IPS DF 6.9 (cell line): ENCODE results near the gene PYHIN1.

Experiments used
- DNase-seq: peaks from one replicate; pipeline ENCODE4 v3.0.0-alpha.2; 2013; ENCODE audit warnings: low read depth, low spot score
- H3K27ac ChIP-seq: one replicate; pipeline ENCODE4 v1.5.1; 2013; ENCODE audit warnings: low read length, control low read depth
- H3K27me3 ChIP-seq: 2 replicates; pipeline ENCODE4 v1.6.1; 2013; ENCODE audit warnings: mild to moderate bottlenecking, low read length; ENCODE audit not compliant: control insufficient read depth, insufficient read depth
- H3K36me3 ChIP-seq: 2 replicates; pipeline ENCODE4 v1.6.1; 2013; ENCODE audit warnings: low read length; ENCODE audit not compliant: control insufficient read depth, insufficient read depth
- H3K4me1 ChIP-seq: 2 replicates; pipeline ENCODE4 v1.6.1; 2013; ENCODE audit warnings: low read length; ENCODE audit not compliant: control insufficient read depth, insufficient read depth
- H3K4me3 ChIP-seq: 2 replicates; pipeline ENCODE4 v1.5.1; 2013; ENCODE audit warnings: mild to moderate bottlenecking, low read length
- H3K9me3 ChIP-seq: 2 replicates; pipeline ENCODE4 v1.6.1; 2013; ENCODE audit warnings: low read length, inconsistent platforms; ENCODE audit not compliant: control insufficient read depth, insufficient read depth
- WGBS: extraction: QIAGEN DNeasy Blood & Tissue Kit; methylation state at CpG from one replicate; pipeline ENCODE4 v1.1.7; 2013; ENCODE audit warnings: mixed read lengths, missing lambda C conversion rate; ENCODE audit not compliant: insufficient read length, insufficient coverage; 5-methylcytosine and 5-hydroxymethylcytosine counted together

PYHIN1 gene

GRCh38 chr1:158942490-158942889 lies 11.1 kb downstream of the PYHIN1 start:
- H3K36me3 ChIP-seq, result no peaks in the 10 kb centered on the region
- H3K27ac ChIP-seq, result no peak overlapping the region
- no peak overlapping the region for H3K4me3 ChIP-seq
- no CpG with 5 or more reads among the region's 2 CpGs for WGBS
- DNase-seq, result no peak
- H3K4me1 ChIP-seq, result no peaks in the 10 kb centered on the region
- H3K9me3 ChIP-seq, result no peaks in the 10 kb centered on the region
- H3K27me3 ChIP-seq, result no peaks in the 10 kb centered on the region

- Histone ChIP-seq H3K9me3 (no peaks in the 10 kb centered on the region), H3K4me3 (no peak overlapping the region), H3K27ac (no peak overlapping the region), H3K27me3 (no peaks in the 10 kb centered on the region), H3K4me1 (no peaks in the 10 kb centered on the region), H3K36me3 (no peaks in the 10 kb centered on the region)
- DNase-seq, result no peak
- no CpG with 5 or more reads among the region's 1 CpG for WGBS
Measured at GRCh38 chr1:158943059-158943458, 11.7 kb downstream of the PYHIN1 start.

- H3K9me3 ChIP-seq, result no peaks in the 10 kb centered on the region
- no peak overlapping the region for H3K27ac ChIP-seq
- DNase-seq, result no peak
- H3K36me3 ChIP-seq, result no peaks in the 10 kb centered on the region
- no CpG with 5 or more reads among the region's 2 CpGs for WGBS
- no peaks in the 10 kb centered on the region for H3K27me3 ChIP-seq
- no peak overlapping the region for H3K4me3 ChIP-seq
- H3K4me1 ChIP-seq, result no peaks in the 10 kb centered on the region
Measured at GRCh38 chr1:158945061-158945460, 13.7 kb downstream of the PYHIN1 start.

GRCh38 chr1:158946785-158947184 lies 15.4 kb downstream of the PYHIN1 start:
- H3K4me3 ChIP-seq, result no peak overlapping the region
- H3K9me3 ChIP-seq, result no peaks in the 10 kb centered on the region
- H3K27me3 ChIP-seq, result no peaks in the 10 kb centered on the region
- no peak for DNase-seq
- no peak overlapping the region for H3K27ac ChIP-seq
- H3K36me3 ChIP-seq, result no peaks in the 10 kb centered on the region
- no peaks in the 10 kb centered on the region for H3K4me1 ChIP-seq

- H3K27me3 ChIP-seq, result no peaks in the 10 kb centered on the region
- no peak overlapping the region for H3K27ac ChIP-seq
- H3K4me3 ChIP-seq, result no peak overlapping the region
- no CpG with 5 or more reads among the region's 15 CpGs for WGBS
- no peaks in the 10 kb centered on the region for H3K4me1 ChIP-seq
- H3K9me3 ChIP-seq, result peaks cover 2% of the 10 kb centered on the region; the same call in 1 of the 2 replicates
- DNase-seq, result no peak
- no peaks in the 10 kb centered on the region for H3K36me3 ChIP-seq
Measured at GRCh38 chr1:158951956-158952355, 20.6 kb downstream of the PYHIN1 start.

GRCh38 chr1:158952416-158952815 lies 21.1 kb downstream of the PYHIN1 start:
- Histone ChIP-seq H3K4me1 (no peaks in the 10 kb centered on the region), H3K36me3 (no peaks in the 10 kb centered on the region), H3K4me3 (no peak overlapping the region), H3K9me3 (peaks cover 2% of the 10 kb centered on the region; the same call in 1 of the 2 replicates), H3K27me3 (no peaks in the 10 kb centered on the region), H3K27ac (no peak overlapping the region)
- no CpG with 5 or more reads among the region's 9 CpGs for WGBS
- no peak for DNase-seq

GRCh38 chr1:158961178-158961577 lies 29.8 kb downstream of the PYHIN1 start:
- Histone ChIP-seq H3K27me3 (no peaks in the 10 kb centered on the region), H3K4me1 (no peaks in the 10 kb centered on the region), H3K4me3 (no peak overlapping the region), H3K36me3 (no peaks in the 10 kb centered on the region), H3K9me3 (no peaks in the 10 kb centered on the region), H3K27ac (no peak overlapping the region)
- DNase-seq, result no peak
- no CpG with 5 or more reads among the region's 1 CpG for WGBS

GRCh38 chr1:158962983-158963382 lies 31.6 kb downstream of the PYHIN1 start:
- H3K36me3 ChIP-seq, result no peaks in the 10 kb centered on the region
- H3K4me3 ChIP-seq, result no peak overlapping the region
- no peak for DNase-seq
- no CpG with 5 or more reads among the region's 5 CpGs for WGBS
- H3K4me1 ChIP-seq, result no peaks in the 10 kb centered on the region
- H3K27ac ChIP-seq, result no peak overlapping the region
- H3K9me3 ChIP-seq, result no peaks in the 10 kb centered on the region
- H3K27me3 ChIP-seq, result no peaks in the 10 kb centered on the region

- Histone ChIP-seq H3K27me3 (no peaks in the 10 kb centered on the region), H3K27ac (no peak overlapping the region), H3K4me3 (no peak overlapping the region), H3K9me3 (no peaks in the 10 kb centered on the region), H3K4me1 (no peaks in the 10 kb centered on the region), H3K36me3 (no peaks in the 10 kb centered on the region)
- no CpG with 5 or more reads among the region's 3 CpGs for WGBS
- no peak for DNase-seq
Measured at GRCh38 chr1:158969166-158969565, 37.8 kb downstream of the PYHIN1 start.

GRCh38 chr1:158969855-158970254 lies 38.5 kb downstream of the PYHIN1 start:
- H3K4me1 ChIP-seq, result no peaks in the 10 kb centered on the region
- no peak overlapping the region for H3K4me3 ChIP-seq
- WGBS, result no CpG with 5 or more reads among the region's 1 CpG
- DNase-seq, result no peak
- H3K36me3 ChIP-seq, result no peaks in the 10 kb centered on the region
- no peak overlapping the region for H3K27ac ChIP-seq
- no peaks in the 10 kb centered on the region for H3K27me3 ChIP-seq
- no peaks in the 10 kb centered on the region for H3K9me3 ChIP-seq

GRCh38 chr1:158972841-158973240 lies 41.5 kb downstream of the PYHIN1 start:
- Histone ChIP-seq H3K9me3 (no peaks in the 10 kb centered on the region), H3K4me1 (no peaks in the 10 kb centered on the region), H3K27ac (no peak overlapping the region), H3K36me3 (no peaks in the 10 kb centered on the region), H3K4me3 (no peak overlapping the region), H3K27me3 (no peaks in the 10 kb centered on the region)
- DNase-seq, result no peak
